ENCODE measurements around the gene POLR2A.
"Not testable (repeated sequence)": the region's sequence is repeated elsewhere in the genome, so short reads cannot be mapped to it uniquely, and the experiment has no call there.

POLR2A gene

DNA sequence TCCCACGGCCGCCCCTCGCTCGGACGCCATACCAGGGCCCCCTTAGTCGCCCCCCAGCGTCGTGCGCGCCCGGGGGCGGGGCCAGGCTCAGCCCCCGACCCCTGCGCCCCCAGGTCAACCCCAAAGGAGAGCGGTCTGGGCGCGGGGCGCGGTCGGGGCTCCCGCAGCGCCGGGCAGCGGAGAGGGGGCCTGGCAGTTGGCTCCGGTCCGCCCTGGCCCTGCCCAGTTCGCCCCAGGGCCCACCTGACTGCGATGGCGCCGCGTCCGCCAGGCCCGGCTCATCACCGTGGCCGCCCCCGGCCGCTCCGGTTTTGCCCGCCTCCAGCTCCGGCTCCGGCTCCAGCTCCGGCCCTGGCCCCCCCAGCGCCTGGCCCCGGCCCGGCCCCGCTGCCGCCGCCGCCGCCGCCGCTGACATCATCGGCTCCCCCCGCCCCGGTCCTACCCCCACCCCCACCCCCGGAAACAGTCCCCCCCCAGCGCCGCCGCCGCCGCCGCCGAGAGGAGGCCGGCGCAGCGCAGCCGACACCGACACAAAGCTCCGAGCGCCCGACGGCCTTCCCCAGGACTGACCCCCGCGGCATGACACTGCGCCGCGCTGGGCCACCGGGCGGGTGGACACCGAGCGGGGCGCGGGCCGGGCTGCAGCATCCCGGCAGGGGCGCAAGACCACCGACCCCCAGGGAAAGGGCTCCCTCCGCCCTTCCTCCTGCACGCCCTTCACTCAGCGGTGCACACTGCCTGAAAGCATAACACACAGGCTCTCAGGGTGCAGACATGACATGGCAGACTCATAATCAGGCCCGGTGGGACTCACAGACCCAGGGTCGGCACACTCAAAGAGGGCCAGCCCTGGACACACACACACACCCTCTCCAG lies 4.7 kb upstream of the POLR2A start, which contains the start of gene ZBTB4:
Gene ZBTB4 (minus strand): TSS at position 419 of the 876 bp plus-strand sequence. CDS start 12,830 bp downstream, outside the sequence.
- DNase-seq (ENCODE audit: low spot score), result peak; percentile 53

DNA sequence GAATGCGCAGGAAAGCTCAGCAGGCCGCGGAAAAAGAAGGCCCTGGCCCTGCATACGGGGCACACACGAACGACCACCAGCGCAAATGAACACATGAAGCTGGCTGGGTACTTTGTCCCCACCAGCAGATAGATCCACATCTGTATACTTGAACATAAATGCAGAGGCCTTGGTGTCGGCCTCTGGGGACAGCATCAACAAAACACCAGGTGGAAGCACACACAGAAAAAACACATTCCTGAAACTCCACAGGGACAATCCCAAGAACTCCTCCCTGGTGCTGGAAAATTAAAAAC lies 4.1 kb upstream of the POLR2A start:
- DNase-seq (ENCODE audit: low spot score), result no peak

DNA sequence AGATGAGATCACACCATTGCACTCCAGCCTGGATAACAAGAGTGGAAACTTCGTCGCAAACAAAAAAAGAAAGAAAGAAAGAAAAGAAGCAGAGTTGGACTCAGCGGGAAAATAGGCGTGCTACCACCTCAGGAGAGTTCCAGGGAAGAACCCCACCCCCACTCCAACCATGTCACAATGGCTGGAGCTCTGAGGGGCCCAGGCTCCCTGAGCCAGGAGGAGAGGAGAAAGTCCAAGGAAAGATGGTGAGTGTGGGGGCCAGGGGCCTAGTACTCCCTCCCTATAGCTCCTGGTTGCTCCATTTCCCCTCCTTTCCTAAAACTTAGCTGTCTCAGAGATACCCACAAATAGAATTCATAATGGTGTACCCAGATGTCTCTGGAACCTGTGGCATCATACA lies 2.9 kb upstream of the POLR2A start, which contains the start of gene SLC35G6:
Gene SLC35G6 (plus strand): TSS at position 172 of the 400 bp plus-strand sequence. CDS start 71 bp downstream, at position 243.
- not testable (repeated sequence) for DNase-seq (ENCODE audit: low spot score)

DNA sequence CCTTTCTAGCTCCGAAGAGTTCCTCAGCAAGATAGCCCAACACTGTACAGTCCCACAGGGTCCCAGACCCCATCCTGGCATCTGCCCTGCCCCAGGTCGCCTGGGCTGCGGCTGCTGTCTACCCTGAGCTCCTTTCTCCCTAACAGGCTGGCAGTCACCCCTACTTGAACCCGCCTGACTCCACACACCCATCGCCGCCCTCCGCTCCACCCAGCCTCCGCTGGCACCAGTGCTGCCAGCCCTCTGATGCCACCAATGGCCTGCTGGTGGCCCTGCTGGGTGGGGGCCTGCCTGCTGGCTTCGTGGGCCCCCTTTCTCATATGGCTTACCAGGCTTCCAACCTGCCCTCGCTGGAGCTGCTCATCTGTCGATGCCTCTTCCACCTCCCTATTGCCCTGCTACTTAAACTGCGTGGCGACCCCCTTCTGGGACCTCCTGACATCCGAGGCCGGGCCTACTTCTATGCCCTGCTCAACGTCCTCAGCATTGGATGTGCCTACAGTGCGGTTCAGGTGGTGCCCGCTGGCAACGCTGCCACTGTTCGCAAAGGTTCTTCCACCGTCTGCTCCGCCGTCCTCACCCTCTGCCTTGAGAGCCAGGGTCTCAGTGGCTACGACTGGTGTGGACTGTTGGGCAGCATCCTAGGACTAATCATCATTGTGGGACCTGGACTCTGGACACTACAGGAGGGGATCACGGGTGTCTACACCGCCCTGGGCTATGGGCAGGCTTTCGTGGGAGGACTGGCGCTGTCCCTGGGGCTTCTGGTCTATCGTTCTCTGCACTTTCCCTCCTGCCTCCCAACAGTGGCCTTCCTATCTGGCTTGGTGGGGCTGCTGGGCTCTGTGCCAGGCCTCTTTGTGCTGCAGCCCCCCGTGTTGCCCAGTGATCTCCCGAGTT lies 2.1 kb upstream of the POLR2A start:
- DNase-seq (ENCODE audit: low spot score), result not testable (repeated sequence)

DNA sequence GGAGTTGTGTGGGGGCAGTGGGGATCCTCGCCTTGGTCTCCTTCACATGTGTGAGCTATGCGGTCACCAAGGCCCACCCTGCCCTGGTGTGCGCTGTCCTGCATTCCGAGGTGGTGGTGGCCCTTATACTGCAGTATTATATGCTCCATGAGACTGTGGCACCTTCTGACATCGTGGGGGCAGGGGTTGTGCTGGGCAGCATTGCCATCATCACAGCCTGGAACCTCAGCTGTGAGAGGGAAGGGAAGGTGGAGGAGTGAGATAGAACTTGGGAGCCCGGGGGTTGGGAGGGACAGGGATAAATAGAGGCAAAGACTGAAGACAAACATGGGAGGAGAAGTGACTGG lies 1.5 kb upstream of the POLR2A start:
- not testable (repeated sequence) for DNase-seq (ENCODE audit: low spot score)

DNA sequence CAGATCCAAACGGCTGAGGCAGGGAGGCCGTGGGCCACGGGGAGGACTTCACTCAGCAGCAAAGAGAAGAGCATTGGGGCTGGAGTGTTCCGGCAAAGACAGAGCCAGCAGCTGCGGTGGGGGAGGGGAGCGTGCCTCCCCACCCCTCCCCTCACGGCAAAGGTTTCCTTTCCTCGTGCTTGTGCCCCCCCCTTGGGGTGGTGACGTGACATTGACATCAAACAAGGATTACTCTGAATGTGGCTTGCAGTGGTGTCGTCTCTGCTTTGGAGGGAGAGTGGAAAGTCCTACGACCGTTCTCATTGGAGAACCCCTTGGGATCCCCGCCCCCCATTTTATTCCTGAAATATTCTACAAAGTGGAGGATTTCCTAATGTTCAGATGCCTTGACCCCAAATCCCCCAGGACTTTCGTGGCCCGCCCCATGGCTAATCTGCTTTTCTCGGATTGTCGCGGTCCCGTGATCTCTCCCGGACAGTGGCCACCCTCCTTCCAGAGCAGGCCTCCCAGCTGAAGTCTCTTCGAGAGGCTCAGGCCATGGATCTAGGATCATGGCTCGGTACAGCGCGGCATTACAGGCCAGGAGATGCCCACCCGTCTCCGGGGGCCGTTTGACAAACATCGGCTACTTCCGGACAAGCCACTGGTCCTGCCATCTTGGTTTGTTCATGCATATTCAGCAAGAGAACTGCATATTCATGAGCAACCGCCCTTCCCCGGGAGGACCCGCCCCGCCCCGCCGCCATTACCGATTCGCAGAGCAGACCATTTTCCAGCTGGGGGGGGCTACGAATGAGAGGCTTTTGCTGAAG lies 705 bp upstream of the POLR2A start:
- DNase-seq (ENCODE audit: low spot score), result peak; percentile 97

DNA sequence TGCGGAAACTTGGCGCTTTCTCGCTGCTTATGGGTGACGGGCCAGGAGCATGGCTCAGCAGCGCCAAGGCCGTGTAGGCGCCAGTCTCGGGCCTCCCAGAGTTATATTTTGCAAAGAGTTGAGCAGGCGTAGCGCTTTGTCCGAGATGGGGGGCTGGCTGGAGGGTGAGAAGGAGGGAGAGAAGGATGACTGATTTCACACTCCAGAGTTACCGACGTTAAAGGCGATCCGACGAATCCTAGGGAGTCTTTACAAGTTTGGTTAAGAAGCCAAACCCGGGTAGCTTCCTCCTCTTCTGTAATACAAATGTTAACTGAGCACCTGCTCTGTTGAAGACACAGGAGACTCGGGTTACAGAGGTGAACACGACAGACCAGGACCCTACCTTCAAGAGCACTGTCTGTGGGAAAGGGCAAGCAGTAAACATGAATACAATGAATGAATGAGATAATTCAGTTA lies 782 bp downstream of the POLR2A start:
- no peak for DNase-seq (ENCODE audit: low spot score)

DNA sequence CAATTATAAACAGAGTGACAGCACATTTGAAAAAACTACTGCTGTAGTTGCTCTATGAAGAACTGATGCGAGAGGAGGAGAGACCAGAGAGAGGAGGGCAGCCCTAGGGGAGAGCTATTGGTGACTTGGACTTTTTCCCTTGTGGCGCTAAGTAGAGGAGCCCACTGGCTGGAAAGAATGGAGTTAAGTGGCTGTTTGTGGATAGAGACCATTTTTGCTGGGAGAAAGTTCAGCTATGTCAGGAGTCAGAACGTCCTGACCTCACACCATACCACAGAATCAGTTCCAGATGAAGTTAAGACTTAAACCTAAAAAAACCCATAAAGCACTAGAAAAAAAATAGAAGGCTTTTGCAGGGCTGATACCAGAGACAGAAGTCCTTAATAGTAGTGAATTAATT lies 2.0 kb downstream of the POLR2A start:
- DNase-seq (ENCODE audit: low spot score), result no peak

DNA sequence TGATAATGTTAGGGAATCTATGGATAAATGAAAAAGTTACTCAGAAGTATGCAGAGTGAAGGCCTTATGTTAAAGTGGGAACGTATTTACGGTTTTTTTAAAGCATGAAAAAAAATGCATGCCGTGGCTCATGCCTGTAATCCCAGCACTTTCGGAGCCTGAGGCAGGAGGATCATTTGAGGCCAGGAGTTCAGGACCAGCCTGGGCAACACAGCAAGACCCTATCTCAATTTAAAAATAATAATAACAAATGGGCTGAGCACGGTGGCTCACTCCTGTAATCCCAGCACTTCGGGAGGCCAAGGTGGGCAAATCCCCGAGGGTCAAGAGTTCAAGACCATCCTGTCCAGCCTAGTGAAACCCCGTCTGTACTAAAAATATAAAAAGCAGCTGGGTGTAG lies 6.0 kb downstream of the POLR2A start:
- no peak for DNase-seq (ENCODE audit: low spot score)

DNA sequence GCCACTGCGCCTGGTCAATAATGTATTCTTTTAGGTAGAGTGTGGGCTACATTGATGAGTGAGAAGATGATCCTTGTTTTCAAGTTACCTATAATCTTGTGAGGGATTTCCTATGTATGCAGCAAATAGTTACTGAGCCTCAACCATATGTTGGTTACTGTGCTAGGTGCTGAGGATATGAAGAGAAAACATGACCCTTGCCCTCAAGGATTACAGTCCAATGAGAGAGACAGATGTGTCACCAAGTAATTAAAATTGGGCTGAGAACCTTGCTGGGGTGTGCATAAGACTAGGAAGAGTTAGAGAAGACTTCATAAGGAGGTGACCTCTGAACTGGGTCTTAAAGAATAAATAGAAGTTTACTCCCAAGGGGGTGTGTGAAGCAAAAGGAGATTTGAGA lies 7.4 kb downstream of the POLR2A start:
- no peak for DNase-seq (ENCODE audit: low spot score)

DNA sequence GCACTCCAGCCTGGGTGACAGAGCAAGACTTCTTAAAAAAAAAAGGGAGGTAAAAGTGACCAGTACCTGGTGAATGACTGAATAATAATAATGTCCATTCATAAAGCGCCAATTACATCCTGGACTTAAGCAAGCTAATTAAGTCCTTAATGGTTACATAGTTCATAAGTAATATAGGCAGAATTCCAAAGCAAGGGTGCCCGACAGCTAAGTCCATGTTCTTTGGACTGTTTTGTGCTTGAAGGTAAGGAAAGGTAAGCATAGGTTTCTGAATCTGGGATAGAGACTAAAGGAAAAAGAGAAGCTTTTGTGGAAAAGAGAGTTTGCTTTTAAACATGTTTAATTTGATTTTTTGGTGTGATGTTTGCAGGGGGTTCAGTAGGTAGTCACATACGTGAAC lies 9.8 kb downstream of the POLR2A start:
- DNase-seq (ENCODE audit: low spot score), result no peak

DNA sequence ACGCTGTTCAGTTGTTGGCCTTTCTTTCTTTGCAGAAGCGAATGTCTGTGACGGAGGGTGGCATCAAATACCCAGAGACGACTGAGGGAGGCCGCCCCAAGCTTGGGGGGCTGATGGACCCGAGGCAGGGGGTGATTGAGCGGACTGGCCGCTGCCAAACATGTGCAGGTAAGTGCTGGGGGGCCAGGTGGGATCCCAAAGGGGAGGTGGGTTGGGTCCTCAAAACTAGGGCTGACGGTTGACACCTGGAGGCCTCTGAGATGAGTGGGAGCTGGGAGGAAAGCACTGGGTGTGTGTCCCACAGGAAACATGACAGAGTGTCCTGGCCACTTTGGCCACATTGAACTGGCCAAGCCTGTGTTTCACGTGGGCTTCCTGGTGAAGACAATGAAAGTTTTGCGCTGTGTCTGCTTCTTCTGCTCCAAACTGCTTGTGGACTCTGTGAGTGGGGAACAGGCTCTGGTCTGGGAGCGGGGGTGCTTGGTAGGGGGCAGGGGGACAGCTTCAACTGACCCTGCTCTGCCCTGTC lies 11.8 kb downstream of the POLR2A start:
- DNase-seq (ENCODE audit: low spot score), result no peak

DNA sequence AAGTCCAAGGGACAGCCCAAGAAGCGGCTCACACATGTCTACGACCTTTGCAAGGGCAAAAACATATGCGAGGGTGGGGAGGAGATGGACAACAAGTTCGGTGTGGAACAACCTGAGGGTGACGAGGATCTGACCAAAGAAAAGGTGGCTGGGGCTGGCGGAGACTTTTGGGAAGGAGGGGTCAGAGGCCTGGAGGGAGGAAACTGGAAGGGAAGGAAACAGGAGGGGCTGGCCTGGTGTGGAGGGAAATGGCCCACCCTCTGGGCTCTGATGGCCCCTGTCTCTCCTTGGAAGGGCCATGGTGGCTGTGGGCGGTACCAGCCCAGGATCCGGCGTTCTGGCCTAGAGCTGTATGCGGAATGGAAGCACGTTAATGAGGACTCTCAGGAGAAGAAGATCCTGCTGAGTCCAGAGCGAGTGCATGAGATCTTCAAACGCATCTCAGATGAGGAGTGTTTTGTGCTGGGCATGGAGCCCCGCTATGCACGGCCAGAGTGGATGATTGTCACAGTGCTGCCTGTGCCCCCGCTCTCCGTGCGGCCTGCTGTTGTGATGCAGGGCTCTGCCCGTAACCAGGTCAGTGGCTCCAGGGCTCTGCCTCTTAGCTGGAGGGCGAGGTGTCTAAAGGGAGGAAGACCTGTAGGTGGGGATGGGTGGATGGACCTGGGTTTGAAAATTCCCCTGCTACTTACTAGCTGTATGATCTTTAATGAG lies 12.5 kb downstream of the POLR2A start:
- DNase-seq (ENCODE audit: low spot score), result no peak

DNA sequence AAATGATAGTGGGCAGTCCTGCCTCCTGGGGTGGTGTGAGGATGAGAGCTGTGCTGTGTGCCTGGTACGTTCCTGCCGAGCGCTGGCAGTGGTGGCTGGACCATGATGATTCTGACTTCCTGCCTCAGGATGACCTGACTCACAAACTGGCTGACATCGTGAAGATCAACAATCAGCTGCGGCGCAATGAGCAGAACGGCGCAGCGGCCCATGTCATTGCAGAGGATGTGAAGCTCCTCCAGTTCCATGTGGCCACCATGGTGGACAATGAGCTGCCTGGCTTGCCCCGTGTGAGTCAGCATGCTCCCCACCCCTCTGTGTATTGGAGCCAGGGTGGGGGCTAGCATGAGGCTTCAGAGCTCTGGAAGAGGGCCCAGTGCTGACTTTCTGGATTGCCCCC lies 13.1 kb downstream of the POLR2A start:
- DNase-seq (ENCODE audit: low spot score), result no peak

DNA sequence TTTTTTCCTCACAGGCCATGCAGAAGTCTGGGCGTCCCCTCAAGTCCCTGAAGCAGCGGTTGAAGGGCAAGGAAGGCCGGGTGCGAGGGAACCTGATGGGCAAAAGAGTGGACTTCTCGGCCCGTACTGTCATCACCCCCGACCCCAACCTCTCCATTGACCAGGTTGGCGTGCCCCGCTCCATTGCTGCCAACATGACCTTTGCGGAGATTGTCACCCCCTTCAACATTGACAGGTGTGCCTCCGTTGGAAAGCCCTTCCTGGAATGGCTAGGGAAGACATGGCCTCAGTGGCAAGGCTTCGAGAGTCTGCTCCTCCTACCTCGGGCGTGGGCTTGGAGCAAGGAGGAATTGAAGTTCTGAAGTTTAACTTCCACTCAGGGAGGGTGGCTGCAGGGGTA lies 13.5 kb downstream of the POLR2A start:
- no peak for DNase-seq (ENCODE audit: low spot score)

DNA sequence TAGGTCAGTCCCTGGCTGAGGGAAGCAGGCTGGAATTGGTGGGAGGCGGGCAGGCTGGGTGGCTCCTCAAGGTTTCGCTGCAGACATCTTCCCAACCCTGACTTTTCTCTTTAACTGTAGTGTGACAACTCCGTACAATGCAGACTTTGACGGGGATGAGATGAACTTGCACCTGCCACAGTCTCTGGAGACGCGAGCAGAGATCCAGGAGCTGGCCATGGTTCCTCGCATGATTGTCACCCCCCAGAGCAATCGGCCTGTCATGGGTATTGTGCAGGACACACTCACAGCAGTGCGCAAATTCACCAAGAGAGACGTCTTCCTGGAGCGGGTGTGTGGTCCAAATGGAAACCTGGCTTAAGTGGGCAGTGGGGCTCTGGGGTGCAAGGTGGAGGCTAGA lies 15.0 kb downstream of the POLR2A start:
- no peak for DNase-seq (ENCODE audit: low spot score)

DNA sequence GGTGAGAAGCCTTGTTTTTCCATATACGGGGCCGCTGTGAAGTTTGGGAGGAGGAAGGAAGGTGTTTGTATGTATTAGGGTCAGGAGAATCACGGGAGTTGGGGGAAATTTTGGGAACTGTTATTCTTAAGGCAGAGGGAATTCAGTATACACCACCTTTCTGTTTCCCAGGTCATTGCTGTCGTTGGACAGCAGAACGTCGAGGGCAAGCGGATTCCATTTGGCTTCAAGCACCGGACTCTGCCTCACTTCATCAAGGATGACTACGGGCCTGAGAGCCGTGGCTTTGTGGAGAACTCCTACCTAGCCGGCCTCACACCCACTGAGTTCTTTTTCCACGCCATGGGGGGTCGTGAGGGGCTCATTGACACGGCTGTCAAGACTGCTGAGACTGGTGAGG lies 17.6 kb downstream of the POLR2A start:
- no peak for DNase-seq (ENCODE audit: low spot score)

DNA sequence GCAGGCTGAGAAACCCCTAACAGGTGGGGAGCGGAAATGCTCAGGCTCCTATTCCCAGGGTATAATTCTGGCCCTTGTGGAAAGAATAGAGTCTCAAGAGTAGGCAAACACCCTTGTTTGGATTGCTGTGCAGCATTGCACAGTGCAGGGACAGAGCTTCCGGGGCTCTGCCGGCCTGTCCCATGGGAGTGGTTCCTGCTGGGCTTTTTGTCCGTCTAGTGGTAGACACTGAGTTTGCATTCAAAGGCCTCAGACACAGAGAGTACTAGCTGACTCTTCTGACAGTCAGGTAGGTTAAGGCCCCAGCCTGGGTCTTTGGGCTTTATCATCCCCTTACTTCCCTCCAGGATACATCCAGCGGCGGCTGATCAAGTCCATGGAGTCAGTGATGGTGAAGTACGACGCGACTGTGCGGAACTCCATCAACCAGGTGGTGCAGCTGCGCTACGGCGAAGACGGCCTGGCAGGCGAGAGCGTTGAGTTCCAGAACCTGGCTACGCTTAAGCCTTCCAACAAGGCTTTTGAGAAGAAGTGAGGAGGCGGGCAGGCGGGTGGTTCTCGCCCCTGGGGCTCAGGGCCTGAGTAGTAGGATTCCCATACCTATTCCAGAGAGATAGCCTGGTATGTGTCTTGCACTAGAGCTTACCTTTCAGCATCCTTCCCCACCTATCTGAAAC lies 18.1 kb downstream of the POLR2A start:
- DNase-seq (ENCODE audit: low spot score), result no peak

DNA sequence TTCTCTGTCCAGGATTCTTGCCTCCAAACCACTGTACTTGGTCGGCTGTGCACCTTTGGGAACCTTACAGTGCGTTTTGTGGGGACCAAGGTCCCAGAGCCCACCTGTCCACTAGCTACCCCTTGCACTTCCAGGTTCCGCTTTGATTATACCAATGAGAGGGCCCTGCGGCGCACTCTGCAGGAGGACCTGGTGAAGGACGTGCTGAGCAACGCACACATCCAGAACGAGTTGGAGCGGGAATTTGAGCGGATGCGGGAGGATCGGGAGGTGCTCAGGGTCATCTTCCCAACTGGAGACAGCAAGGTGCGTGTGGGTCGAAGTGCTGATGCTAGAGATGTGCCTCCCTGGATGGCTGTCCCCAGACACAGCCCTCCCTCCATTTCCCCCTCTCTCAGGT lies 18.8 kb downstream of the POLR2A start:
- DNase-seq (ENCODE audit: low spot score), result no peak

DNA sequence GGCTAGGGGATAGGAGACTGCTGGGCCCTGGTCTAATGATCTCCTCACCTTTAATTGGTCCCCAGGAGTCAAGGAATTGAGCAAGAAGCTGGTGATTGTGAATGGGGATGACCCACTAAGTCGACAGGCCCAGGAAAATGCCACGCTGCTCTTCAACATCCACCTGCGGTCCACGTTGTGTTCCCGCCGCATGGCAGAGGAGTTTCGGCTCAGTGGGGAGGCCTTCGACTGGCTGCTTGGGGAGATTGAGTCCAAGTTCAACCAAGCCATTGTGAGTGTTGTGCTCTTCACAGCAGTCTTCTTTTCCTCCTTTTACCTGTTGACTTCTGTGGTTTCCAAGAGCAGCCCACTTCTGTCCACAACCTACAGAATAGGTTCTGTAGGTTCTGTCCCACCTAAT lies 19.4 kb downstream of the POLR2A start:
- no peak for DNase-seq (ENCODE audit: low spot score)

DNA sequence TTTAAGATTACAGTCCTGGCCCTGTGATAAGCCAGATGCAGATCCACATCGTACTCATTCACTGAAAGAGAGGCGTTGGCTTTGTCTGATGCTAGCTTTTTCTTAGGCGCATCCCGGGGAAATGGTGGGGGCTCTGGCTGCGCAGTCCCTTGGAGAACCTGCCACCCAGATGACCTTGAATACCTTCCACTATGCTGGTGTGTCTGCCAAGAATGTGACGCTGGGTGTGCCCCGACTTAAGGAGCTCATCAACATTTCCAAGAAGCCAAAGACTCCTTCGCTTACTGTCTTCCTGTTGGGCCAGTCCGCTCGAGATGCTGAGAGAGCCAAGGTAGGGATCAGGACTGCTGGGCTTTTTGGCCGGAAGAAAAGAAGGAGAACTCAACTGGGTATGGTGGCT lies 24.0 kb downstream of the POLR2A start:
- no peak for DNase-seq (ENCODE audit: low spot score)
